NCI-H2196 treated with DMSO at 0.1 percent for 48 hours (cell line): ENCODE data around the gene DNAH1.

Source experiments
- DNase-seq: peaks from one replicate; lab custom pipeline; 2025; ENCODE audit not compliant: unreplicated experiment; lab: John Stamatoyannopoulos, UW

The DNAH1 gene

DNA sequence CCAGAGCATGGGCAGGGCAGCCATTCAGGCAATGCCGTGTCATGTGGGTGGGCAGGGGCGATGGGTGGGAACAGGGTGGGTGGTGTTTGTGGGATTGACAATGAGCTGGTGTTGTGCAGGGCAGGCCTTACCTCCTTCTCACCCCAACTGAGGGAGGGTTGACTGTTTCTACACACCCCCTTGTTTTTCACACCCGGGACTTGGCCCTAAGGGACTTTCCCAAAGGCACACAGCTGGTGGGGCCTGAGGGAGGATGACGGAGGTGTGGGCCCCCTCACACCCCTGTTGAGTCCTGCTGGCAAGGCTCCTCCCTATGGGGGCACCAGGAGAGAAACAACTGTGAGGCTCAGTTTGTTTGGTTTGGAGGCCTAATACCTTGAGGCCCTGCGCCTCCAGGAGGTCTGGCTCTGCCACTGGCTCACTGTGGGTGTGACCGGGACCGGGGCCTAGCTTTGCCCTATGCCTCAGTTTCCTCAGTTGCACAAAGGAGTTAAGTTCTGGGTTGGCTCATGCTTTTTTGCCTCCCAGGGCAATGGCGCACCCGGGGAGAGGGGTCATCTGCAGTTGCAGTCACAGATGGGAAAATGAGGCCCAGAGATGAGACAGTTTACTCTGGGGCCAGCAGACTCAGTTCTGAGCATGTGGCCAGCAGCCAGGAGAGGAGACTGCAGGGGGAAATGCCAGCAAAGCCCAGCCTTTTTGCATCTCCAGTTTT, 5.1 kb upstream of the DNAH1 start:
- DNase-seq = no peak

DNA sequence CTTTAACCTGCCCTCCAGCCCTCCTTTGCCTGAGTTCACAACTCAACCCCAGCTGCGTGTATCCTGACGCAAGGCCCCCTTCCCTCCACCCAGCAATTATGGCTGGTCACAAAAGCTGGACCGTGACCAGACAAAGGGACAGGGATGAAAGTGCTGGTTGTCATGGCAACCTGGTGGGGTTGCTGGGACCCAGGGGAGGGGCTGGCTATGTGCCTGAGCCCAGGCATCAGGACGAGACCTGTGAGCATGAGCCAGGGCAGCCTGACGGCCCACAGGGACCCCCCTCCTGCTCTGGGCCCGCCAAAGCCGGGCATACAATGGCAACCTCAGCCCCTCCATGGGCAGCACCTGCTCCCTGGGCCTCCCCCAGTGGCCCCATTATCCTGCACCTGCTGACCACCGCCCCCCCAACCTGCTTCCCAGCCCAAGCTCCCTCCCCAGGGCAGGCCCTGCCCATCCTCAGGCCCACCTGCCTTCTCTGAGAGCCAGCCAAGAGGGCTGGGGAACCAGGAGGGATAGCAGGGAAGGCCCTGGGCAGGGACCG, 4.5 kb upstream of the DNAH1 start:
- no peak for DNase-seq

DNA sequence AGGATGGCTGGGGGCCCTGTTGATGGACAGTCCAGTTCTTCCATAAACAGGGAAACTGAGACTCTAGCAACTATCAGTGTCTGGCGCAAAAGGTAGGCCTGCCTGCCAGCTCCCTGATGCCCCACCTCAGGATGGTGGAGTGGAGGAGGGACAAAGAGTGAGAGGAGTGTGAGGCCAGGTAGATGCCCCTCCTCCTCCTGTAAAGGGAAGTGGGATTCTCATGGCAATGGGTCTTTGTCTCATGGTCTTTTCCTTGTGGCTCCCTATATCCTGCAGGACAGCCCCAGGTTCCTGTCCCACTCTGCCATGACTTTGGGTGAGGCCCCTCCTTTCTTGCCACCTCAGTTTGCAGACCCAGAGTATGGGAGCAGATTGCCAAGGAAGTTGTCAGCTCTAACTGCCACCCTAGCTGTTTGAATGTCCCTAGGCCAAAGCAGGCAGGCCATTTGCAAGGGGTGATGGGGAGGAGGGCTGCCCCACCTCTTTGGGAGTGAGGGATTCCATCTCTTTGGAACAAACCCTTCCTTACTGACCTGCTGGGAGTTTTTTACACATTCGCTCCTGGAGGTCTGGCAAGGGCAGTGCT, 2.8 kb upstream of the DNAH1 start:
- DNase-seq = no peak

DNA sequence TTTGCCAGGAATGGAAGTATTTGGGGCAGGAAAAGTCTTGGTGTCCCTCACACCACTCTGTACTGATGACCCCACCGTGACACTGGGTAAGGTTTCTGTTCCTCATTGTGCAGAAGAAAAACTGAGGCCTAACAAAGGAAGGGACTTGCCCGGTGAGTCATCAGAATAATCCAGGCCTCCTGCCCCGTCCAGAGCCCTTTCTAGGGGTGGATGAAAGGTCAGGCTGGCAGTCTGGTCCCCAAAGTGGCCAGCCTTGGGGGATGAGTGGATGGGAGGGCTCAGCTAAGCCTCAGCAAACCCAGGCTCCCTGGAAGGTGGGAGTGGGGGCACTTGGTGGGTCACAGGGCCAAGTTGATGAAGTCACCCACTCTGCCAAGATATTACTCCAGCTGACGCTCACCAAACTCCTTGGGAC, 2.3 kb upstream of the DNAH1 start:
- DNase-seq = no peak

DNA sequence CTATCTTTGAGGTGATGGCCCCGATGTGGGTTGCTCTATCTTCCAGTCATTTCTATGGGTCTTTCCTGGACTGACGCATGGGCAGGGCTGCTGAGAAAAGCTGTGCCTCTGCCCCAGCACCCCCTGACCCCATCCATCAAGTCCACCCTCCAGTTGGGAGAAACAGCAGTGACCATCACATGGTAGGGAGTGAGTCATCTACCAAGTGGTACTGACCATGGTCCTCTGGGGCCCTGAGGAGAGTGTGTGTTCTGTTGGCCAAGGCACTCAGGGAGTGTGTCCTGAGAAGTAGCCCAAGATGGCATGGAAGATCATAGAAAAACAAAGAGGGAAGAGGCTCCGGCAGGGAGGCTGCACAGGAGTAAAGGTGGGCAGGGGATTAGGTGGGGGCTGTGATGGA, 1.6 kb upstream of the DNAH1 start:
- DNase-seq = no peak

DNA sequence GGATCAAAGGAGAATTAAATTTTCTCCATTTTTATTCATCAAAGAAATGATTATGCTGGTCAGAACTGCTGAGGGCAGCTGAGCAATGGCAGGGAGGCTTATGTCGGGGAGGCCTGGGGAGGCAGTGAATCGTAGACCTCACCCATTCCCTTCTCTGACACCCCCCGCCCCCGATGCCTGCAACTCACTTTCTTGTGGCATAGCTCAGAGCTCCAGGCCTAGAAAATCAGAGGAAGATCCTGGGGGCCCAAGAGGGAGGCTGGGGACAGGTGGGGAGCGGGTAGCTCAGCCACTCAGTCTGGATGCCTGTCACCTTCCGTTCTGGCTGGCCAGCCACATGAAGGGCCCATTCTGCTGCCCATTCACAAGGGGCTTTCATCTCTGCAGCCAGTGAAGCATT, 1.1 kb upstream of the DNAH1 start:
- no peak for DNase-seq

DNA sequence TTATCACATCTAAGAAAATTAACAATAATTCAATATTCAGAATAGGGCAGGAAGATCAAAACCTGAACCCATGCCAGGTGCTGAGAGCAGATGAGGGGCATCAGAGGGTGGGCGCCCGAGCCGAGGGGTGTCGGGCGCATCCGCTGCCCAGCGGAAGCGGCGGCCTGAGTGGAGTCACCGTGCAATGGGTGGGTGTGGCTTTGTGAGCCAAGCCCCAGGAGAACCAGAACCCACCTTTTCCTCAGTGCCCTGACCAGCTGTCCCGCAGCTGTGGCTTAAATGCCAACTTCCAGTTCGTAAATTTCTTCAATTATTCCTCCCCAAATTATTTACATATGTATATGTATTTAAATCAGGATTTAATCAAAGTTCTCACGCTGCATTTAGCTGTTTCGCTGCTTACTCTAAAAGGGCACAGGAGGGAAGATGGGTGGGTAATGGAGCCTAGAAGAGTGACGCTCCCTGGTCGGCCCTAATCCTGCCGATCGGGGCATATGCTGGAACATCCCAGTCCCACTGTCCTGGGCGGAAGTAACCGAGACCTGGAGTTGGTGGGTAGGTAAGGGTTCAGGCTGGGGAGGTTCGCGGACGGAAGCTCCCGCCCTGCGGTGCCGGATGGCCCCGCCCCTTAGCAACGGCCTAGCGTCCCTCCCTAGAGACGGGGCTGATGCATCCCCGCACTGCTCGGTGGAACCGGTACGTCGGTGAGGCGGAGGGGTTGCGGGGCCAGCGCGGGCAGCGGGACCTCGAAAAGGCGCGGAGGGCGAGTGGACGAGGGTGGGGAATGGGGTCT, 1.3 kb downstream of the DNAH1 start:
- no peak for DNase-seq

DNA sequence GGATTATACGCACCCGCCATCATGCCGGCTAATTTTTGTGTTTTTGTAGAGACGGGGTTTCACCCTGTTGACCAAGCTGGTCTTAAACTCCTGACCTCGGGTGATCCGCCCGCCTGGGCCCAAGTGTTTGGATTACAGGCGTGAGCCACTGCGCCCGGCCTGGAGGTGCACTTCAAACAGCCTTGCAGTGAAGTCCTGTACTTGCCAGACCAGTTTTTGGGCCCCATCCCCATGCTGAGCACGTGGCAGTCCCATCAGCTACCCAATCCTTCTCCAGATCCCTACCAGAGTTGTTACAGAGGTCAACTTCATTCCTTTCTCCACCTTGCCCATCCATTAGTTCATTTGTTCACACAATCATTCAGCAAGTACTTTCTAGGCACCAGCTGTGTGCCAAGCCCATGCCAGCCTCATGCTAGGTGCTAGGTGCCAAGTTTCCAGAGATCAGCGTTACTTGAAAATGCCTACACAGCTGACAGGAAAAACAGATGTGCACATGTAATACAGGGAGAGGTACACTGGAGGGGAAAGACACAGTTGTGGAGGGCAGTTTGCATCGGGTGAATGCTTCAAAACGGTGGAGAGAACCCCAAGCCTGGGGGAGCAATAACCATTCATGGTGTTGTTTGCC, 2.2 kb downstream of the DNAH1 start:
- no peak for DNase-seq

DNA sequence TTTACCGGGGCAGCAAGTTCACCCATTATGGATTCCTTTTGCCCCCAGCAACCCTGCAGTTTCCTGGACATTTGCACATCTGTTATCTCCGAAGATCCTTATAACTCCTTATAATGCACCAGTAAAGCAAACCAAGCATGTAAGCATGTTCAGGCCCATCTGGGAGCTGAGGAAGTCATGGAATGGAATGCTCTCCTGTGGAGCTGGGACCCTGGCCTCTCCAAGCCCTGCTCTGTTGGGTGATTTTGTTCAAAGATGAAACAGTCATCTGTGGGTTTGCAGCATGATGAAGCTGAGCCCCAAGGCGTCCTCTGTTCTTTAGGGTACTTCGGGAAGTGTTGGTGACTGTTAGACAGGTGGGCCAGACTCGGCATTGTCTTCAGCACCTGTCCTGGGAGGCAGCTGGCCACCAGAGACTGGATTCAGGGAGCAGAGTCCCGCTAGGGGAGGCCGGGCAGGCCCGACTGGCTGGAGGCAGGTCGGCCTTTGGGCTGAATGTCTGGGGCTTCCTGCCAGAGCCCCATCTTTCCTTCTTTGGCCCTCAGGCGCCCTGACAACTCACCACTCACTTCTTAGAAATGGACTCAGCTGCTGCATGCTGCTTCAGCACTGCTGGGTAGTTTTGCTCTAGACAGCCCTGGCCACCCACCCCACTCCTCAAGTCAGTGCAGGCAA, 3.9 kb downstream of the DNAH1 start:
- DNase-seq = no peak

DNA sequence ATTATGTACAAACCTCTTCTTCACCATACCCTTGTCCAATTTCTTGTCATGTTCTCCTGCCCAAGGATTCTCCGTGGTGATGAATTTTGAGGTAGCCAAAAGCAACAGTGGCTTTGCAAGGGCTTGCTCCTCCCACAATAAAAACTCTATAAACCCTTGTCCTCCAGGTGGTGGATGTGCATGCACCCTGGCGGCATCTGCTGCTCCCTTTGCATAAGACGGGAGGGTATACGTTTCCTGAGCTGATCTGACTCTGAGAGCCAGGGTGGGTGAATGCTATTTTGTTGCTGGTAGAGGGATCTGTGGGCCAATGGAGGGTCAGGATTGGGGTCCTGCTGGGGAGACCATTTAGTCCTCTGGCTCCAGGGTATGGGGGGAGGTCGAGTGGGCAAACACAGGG, 5.4 kb downstream of the DNAH1 start:
- DNase-seq = no peak

DNA sequence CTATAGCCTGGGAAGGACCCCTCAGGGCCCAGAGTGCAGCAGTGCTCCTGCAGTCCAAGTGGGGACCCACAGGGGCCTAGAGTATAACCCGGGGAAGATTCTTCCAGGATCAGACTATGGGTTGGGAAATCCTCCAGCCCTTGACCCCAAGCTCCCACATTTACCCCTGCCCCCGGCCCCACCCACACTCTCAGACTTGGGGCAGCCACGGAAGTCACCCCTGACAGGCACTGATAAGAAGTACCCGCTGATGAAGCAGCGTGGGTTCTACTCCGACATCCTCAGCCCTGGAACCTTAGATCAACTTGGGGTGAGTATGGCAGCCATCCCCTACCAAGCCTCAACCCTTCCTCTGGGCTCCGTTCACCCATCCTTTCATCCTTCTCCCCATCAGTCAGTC, 6.3 kb downstream of the DNAH1 start:
- DNase-seq = no peak

DNA sequence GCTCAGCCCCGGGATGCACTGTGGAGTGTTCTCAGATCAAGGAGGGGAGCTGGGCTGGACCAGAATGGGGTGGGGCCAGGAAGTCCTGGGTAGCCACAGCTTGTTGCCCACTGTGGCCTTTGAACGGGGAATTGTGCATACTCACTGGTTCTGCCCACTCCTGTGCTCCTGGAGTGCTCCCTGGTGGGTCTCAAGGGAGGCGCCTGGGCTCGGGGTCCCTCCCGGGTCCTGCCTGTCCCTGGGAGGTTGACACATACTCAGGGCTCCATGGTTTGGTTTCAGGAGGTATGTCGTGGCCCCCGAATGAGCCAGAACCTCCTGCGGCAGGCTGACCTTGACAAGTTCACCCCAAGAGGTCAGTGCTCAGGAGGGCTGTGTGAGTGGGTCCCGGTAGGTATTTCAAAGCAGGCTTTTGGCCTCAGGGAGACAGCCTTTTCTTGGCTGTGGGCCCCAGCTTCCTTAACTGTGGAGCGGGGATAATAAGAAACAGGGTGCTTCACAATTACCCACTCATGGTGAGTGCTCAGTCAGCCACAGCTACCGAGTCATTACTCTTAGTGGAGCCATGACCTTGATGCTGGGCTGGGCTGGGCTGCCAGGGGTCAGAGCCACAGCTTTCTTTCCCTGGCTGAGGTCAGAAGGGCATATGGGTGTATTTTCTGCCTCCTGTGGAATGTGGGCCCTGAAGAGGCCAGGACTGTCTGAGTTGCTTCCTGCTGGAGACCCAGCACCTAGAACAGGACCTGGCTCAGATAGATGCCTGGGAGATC, 7.6 kb downstream of the DNAH1 start:
- DNase-seq = no peak

DNA sequence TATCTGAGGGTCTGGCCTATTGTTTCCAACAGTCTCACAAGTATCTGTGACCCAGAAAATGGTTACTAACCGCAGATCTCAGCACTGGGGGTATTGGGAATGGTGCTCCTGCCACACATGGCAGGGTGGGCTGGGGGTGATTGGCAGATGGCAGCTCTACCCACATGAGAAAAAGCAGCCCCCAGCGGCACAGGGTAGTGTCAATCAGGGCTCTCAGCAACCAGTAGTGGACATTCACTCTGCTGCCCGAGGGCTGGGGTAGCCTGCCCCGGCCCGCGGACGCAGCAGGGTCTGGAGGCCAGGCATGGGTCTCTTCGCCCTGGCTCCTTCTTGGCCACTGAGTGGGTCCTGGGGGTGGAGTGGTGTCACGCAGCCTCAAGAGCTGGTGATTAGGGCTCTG, 8.6 kb downstream of the DNAH1 start:
- DNase-seq = no peak

DNA sequence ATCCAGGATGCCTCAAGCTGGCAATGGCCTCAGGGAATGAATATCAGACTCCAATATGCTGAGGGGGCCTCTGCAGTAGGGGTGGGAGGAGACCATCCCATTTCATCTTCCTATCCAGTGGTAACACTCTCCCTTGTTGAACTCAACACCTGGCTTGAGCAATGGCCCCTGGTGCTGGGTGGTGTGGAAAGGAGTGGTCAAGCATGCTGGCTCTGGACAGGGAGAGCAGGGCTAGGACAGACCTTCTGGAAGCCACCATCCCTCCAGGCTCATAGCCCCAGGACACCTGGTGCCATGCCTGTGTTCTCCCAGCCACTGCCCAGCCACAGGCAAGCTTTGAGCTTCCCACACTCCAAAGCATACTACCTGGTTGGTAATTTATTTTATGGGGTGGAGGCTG, 9.6 kb downstream of the DNAH1 start:
- no peak for DNase-seq

DNA sequence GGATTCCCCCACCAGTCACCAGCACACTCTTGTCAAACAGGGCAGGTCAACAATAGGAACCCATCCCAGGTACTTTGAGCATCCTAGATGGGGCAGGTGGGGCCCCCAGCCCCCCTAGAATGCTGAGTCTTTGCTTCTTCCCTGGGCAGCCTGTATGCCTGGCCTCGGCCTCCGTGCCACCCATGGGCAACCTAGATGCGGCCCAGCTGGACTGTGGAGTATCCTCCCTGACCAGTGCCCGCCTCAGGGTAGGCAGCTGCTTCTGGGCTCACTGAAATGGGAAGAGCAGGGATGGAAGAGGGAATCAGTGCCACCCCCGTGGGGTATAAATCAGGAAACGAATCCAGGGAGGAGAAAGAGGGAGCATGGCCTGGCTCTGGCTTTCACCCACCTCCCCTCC, 10.9 kb downstream of the DNAH1 start:
- DNase-seq = no peak

DNA sequence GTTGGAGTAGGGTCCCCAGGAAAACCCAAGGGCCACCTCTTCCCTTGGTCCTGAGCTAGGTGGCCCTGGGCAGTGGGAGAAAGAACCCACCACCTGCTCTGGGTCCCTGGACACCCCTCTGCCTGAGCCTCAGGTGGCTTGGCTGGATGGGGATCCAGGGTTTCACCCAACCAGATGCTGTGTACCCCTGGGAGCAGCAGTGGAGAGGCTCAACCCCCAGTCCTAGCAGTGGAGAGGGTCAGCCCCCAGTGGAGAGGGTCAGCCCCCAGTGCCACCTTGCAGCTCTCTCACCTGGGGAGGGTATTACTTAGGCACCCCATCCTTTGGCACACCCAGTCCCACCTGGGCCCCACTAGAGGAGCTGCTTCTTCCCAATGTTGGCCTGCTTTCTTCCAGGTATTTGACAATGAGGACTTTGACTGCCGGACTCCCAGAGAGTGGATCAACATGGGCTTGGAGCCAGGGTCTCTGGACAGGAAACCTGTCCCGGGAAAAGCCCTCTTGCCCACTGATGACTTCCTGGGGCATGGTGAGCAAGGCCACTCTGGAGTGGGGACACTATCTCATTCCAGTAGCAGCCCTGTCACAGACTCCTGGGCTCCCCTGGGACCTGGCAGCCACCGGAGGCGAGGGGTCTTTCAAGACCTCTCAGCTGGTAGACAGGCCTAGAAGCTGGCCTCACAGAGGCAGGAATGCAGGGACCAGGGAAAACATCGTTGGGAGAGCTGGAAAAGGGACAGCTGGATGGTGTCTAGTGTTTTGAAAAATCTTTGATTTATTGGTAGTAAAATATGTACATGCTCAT, 11.6 kb downstream of the DNAH1 start:
- no peak for DNase-seq

DNA sequence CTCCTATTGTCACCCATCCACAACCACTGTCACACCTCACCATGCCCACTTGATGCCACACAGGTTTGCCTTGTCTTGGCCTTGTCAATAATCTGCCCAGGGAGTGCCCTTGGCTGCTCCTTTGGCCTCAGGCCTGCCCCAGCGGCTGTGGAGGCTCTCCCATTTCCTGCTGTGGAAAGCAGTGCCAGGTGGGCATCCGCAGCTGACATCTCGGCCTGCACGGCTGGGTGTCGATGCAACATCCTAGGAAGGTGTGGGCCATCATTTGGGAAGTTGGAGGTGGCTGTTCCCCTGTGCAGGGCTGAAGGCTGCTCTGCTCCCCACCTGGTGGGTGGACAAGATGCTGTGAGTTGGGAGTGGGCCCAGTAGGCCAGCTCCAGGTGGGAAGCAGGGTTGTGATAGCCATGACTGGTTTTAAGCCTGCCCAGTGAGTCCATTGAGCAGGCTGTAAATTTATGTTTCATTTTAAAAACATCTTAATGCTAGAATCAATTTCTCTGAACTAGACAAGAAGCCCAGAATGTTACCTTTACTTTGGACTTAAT, 12.5 kb downstream of the DNAH1 start:
- DNase-seq = no peak

DNA sequence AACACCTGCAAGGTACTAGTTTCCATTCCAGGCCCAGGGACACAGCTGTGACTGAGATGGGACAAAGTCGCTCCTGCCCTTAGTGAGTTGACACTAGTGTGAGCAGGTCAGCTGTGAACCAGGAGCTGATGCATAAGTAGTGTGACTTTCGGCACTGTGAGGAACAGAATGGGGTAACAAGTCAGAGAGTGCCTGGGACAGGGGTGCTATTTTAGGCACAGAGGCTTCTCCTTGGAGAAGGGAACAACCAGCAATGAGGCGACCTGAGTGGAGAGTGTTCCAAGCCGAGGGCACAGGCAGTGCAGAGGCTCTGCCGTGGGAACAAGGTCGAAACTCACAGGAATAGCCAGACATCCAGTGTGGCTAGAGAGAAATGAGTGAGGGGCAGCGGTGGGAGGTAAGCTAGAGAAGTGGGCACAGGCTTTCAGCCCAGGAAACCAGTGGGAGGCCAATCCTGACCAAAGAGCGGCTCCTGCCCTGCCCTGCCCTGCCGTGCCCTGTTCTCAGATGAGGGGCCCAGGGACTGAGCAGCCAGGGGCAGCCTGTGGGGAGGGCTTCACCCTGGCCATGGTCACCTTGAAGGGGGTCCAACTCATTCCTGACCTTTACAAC, 14.2 kb downstream of the DNAH1 start:
- DNase-seq = no peak

DNA sequence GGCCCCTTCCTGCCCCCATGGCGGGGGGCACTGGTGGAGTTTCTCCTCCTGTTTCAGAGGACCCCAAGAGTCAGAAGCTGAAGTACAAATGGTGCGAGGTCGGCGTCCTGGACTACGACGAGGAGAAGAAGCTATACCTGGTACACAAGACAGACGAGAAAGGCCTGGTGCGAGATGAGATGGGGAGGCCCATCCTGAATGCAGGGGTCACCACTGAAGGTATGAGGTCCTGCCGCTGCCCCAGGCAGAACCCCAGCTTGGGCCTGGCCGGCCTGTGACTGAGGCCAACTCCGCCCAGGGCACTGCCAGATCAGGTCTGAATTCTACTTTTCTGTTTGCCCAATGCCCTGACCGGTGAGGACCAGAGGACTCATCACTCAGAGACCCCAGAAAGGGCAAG, 15.0 kb downstream of the DNAH1 start:
- DNase-seq = no peak
